HCT116 (cell line): Measurements from ENCODE around the gene RAB3GAP2.

Experiments
- CEBPB ChIP-seq: IDR thresholded peaks from 2 replicates; pipeline ENCODE4 v1.6.1; 2012; ENCODE audit warnings: low read depth
- CTCF ChIP-seq, 3 experiments: fragments of 200-600 bp in 1 of 3; sonication (generic) in 1 of 3; IDR thresholded peaks in 2 of 3; conservative IDR thresholded peaks in 1 of 3; 2 replicates each; pipeline ENCODE4 v1.5.1; 2012 to 2017; ENCODE audit warnings: low read depth in 2 of 3, low read length in 2 of 3, antibody characterized with exemption in 1 of 3, borderline replicate concordance in 1 of 3, control low read depth in 1 of 3, mild to moderate bottlenecking in 1 of 3, mixed read lengths in 1 of 3, mixed run types in 1 of 3, moderate library complexity in 1 of 3; ENCODE audit not compliant: insufficient read depth in 1 of 3
- ELF1 ChIP-seq: IDR thresholded peaks from 2 replicates; pipeline ENCODE4 v1.6.1; 2012; ENCODE audit warnings: low read depth, borderline replicate concordance
- EZH2 ChIP-seq: fragments of 200-600 bp; sonication (generic); IDR thresholded peaks from 2 replicates; pipeline ENCODE4 v1.6.1; 2017; ENCODE audit warnings: antibody characterized with exemption, mixed run types
- MAX ChIP-seq: IDR thresholded peaks from 2 replicates; pipeline ENCODE4 v1.6.1; 2012
- POLR2A ChIP-seq: IDR thresholded peaks from 2 replicates; pipeline ENCODE4 v1.7.0; 2011; ENCODE audit warnings: borderline replicate concordance; ENCODE audit not compliant: insufficient read depth, insufficient read length; ENCODE audit errors: extremely low read depth
- POLR2AphosphoS5 ChIP-seq: IDR thresholded peaks from 2 replicates; pipeline ENCODE4 v1.6.1; 2011; ENCODE audit warnings: mild to moderate bottlenecking, low read depth, low read length, moderate library complexity
- RAD21 ChIP-seq: IDR thresholded peaks from 2 replicates; pipeline ENCODE4 v1.6.1; 2012; ENCODE audit warnings: low read depth, mild to moderate bottlenecking
- SIN3A ChIP-seq: IDR thresholded peaks from 2 replicates; pipeline ENCODE4 v1.6.1; 2012; ENCODE audit warnings: low read depth
- SRF ChIP-seq: IDR thresholded peaks from 2 replicates; pipeline ENCODE4 v1.6.1; 2012; ENCODE audit warnings: low read depth
- TF ChIP-seq, protein P1 (sequence below): IDR thresholded peaks from 2 replicates; pipeline ENCODE4 v1.6.1; 2012; ENCODE audit warnings: low read depth
- TF ChIP-seq, protein P2 (sequence below): IDR thresholded peaks from 2 replicates; pipeline ENCODE4 v1.6.1; 2011; ENCODE audit warnings: mild to moderate bottlenecking, low read length, moderate library complexity; ENCODE audit not compliant: insufficient replicate concordance; ENCODE audit errors: extremely low read depth

DNA sequence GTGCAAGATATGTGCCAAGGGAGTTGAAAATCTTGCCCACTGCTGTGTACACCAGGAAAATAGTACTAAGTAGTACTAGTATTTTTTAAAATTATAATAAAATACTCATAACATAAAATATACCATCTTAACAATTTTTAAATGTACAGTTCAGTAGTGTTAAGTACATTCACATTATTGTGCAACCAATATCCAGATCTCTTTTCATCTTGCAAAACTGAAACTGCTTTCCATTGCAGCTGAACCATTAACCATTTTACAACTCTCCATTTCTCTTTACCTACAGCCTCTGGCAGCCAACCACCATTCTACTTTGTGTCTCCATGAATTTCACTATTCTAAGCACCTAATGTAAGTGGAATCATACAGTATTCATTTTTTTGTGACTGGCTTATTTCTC, 19.3 kb upstream of the RAB3GAP2 start:
- TF ChIP-seq, protein P1, sequence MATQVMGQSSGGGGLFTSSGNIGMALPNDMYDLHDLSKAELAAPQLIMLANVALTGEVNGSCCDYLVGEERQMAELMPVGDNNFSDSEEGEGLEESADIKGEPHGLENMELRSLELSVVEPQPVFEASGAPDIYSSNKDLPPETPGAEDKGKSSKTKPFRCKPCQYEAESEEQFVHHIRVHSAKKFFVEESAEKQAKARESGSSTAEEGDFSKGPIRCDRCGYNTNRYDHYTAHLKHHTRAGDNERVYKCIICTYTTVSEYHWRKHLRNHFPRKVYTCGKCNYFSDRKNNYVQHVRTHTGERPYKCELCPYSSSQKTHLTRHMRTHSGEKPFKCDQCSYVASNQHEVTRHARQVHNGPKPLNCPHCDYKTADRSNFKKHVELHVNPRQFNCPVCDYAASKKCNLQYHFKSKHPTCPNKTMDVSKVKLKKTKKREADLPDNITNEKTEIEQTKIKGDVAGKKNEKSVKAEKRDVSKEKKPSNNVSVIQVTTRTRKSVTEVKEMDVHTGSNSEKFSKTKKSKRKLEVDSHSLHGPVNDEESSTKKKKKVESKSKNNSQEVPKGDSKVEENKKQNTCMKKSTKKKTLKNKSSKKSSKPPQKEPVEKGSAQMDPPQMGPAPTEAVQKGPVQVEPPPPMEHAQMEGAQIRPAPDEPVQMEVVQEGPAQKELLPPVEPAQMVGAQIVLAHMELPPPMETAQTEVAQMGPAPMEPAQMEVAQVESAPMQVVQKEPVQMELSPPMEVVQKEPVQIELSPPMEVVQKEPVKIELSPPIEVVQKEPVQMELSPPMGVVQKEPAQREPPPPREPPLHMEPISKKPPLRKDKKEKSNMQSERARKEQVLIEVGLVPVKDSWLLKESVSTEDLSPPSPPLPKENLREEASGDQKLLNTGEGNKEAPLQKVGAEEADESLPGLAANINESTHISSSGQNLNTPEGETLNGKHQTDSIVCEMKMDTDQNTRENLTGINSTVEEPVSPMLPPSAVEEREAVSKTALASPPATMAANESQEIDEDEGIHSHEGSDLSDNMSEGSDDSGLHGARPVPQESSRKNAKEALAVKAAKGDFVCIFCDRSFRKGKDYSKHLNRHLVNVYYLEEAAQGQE: no peak
- TF ChIP-seq CTCF (IDR thresholded peaks at IDR 0.05 in 2 of 3, conservative IDR thresholded peaks at IDR 0.05 in 1 of 3; ENCODE audit: borderline replicate concordance in 1 of 3, insufficient read depth in 1 of 3, low read depth in 2 of 3, low read length in 2 of 3) (no peak), POLR2A (no peak), MAX (no peak), POLR2AphosphoS5 (no peak), EZH2 (no peak), RAD21 (no peak), ELF1 (no peak), SRF (no peak), CEBPB (no peak), SIN3A (no peak)
- TF ChIP-seq, protein P2, sequence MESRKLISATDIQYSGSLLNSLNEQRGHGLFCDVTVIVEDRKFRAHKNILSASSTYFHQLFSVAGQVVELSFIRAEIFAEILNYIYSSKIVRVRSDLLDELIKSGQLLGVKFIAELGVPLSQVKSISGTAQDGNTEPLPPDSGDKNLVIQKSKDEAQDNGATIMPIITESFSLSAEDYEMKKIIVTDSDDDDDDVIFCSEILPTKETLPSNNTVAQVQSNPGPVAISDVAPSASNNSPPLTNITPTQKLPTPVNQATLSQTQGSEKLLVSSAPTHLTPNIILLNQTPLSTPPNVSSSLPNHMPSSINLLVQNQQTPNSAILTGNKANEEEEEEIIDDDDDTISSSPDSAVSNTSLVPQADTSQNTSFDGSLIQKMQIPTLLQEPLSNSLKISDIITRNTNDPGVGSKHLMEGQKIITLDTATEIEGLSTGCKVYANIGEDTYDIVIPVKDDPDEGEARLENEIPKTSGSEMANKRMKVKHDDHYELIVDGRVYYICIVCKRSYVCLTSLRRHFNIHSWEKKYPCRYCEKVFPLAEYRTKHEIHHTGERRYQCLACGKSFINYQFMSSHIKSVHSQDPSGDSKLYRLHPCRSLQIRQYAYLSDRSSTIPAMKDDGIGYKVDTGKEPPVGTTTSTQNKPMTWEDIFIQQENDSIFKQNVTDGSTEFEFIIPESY: no peak
